HG03432 (cell line): Measurements from ENCODE around the gene NTHL1.

Experiments
- ATAC-seq: cut with Tn5 transposase; IDR thresholded peaks from one replicate; pipeline ENCODE4 v1.9.1; 2021; ENCODE audit warnings: mild to moderate bottlenecking, moderate library complexity; ENCODE audit not compliant: unreplicated experiment

The NTHL1 gene

DNA sequence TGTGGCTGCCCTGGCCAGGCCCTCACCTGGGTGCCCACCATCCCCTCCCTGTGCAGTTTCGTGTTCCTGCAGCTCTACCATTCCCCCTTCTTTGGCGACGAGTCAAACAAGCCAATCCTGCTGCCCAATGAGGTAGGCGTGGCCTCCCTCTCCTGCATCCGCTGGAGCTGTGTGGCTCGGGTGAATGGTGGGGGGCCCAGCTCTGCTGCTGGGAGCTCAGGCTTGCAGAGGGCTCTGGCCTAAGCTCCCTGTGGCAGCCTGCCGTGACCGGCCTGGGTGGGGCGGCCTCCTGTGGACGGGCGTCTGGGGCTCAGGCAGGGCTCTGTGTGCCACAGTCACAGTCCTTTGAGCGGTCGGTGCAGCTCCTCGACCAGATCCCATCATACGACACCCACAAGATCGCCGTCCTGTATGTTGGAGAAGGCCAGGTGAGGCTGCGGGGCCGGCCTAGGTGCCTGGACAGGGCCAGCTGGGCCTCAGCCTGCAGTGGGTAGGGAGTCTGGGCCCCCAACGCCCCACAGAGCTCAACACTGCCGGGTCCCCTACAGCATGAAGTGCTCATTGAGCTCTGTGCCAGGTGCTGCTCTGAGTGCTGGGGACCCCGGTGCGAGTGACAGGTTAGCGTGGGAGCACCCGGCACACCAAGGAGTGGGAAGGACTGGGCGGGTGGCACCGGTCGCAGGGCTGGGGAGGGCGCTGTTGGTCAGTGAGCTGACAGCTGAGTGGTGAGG is 37.4 kb upstream of the NTHL1 start:
- no peak for ATAC-seq

DNA sequence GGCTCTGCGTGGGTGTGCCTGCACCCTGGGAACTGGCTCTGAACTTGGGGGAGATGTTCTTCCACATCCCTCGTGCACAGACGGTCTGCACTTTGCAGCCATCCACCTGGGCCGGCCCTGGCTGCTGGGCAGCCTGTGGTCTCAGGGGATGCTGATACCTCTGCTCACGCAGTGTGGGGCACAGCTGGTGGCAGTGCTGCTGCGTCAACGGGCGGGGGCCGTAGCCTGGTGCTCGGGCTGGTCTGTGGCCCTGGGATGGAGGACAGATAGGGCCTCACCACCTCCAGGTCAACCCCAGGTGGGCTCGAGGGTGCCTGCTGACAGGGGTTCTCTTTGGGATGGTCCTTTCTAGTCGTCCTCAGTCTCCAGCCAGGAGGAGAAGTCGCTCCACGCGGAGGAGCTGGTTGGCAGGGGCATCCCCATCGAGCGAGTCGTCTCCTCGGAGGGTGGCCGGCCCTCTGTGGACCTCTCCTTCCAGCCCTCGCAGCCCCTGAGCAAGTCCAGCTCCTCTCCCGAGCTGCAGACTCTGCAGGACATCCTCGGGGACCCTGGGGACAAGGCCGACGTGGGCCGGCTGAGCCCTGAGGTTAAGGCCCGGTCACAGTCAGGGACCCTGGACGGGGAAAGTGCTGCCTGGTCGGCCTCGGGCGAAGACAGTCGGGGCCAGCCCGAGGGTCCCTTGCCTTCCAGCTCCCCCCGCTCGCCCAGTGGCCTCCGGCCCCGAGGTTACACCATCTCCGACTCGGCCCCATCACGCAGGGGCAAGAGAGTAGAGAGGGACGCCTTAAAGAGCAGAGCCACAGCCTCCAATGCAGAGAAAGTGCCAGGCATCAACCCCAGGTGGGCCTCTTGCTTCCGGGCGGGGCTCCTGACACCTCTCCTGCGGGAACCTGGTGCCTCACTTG is 36.5 kb upstream of the NTHL1 start:
- ATAC-seq = no peak

DNA sequence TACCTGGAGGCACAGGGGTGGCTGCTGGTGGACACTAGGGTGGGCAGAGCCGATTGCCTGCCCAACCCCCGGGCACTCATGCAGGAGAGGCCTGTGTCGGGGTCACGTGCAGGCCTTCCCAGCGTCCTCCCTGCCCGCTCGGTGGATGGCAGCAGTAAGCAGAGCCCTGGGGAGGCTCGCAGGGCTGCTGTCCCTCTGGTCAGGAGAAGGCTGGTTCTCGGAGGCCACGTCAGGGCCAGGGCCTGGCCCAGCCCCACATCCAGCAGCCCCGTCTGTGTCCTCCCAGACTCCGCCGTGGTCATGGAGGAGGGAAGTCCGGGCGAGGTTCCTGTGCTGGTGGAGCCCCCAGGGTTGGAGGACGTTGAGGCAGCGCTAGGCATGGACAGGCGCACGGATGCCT is 35.8 kb upstream of the NTHL1 start:
- ATAC-seq = no peak

DNA sequence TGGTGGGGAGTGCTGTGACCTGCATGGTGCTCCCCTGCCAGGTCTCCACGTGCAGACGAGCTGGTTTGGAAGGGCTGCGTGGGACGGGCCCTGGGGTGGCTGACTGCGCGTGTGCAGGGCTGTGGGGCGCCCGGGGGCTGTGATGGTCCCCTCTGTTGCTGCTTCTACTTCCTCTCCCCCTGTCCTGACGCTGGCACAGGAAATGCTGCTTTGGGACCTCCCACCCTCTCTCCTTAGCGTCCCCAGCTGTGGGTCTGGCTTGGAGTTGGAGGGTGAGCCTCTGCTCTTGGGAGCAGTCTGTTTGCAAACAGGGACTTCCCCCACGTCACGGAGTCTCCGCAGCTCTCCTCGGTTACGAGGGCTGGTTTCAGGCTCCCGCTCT is 35.3 kb upstream of the NTHL1 start:
- no peak for ATAC-seq

DNA sequence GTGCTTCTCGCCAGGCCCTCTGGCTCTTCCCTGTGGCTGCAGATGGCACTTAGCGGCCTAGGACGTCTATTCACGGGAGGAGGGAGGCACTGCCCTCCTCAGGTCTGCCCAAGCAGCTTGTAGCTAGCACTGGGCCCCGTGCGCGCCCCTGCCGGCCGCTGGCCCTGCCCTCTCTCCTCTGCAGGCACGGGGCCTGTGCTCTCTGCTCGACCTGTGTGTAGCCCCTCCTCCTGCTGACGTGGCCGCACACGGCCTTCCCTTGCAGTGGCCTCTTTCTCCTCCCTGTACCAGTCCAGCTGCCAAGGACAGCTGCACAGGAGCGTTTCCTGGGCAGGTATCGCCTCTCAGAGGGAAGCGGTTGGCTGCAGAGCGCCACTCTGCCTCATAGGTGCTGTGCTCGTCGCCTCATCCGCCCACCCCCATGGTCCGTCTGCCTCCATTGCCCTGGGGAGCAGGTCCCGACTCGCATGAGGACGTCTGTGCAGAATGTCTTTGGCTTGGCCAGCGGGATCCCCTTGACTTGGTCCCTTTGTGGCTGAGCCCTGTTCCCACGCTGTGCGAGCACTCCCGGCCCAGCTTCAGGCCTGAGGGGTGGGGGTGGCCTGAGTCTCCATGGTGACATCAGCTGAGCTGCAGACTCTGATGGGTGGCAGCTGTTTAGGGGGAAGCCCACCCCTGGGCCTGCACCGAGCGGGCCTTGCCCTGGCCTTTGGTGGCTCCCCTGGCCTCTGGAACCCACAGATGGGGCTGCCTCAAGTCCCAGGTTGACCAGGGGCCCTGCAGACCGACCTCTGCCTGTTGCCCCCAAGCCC is 34.7 kb upstream of the NTHL1 start:
- no peak for ATAC-seq

DNA sequence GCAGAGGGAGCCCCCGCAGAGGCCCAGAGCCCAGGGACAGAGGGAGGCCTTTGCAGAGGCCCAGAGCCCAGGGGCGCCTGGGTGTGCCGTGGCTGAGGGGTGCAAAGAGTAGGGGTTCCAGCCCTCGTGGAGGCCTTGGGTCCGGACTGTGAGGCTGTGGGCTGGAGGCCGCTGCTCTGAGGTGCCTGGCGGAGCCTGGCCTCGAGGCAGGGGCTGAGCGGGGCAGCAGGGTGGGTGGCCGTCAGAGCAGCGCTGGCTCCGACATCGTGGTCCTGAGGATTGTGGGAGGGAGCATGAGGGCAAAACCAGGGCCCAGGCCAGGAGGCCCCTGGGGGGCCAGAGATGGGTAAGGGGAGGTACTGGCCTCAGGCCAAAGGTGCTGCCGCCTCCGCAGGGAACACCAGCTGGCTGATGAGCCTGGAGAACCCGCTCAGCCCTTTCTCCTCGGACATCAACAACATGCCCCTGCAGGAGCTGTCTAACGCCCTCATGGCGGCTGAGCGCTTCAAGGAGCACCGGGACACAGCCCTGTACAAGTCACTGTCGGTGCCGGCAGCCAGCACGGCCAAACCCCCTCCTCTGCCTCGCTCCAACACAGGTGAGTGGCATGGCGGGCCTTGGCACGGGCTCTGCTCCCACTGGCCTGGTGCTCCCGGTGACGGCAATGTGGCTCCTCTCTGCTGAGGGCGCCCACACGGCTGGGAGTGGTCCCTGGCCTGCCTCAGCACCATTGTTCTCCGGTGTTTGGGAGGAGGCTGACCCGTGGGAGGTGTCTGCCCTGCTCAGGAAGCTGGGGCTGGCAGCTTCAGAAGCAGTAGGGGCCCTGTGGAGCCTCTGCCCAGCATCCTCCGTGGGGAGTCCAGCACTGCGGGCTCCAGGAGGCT is 33.8 kb upstream of the NTHL1 start:
- ATAC-seq = no peak

DNA sequence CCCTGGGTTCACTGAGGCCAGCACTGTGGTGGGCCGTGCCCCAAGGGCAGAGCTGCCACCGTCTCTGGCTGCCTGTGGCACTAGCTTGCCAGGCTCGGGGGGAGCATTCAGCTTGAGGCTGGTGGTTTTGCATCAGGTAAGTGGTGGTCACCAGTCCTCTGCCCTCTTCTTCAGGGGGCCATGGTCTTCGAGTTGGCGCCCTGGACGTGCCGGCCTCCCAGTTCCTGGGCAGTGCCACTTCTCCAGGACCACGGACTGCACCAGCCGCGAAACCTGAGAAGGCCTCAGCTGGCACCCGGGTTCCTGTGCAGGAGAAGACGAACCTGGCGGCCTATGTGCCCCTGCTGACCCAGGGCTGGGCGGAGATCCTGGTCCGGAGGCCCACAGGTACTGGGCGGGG is 32.4 kb upstream of the NTHL1 start:
- no peak for ATAC-seq

DNA sequence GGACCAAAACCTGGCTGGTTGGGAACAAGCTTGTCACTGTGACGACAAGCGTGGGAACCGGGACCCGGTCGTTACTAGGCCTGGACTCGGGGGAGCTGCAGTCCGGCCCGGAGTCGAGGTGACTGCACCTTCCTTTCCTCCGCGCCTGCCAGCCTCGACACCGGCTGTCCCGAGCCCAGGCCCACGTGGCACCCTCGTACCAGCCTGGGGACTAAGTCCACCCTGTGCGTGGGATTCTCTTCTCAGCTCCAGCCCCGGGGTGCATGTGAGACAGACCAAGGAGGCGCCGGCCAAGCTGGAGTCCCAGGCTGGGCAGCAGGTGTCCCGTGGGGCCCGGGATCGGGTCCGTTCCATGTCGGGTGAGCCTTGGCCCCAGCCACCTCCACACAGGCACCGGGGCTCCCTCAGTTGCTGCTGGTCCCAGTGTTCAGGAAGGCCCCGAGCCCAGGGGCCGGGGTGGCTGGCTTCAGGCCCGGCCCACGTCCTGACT is 31.7 kb upstream of the NTHL1 start:
- ATAC-seq = no peak

DNA sequence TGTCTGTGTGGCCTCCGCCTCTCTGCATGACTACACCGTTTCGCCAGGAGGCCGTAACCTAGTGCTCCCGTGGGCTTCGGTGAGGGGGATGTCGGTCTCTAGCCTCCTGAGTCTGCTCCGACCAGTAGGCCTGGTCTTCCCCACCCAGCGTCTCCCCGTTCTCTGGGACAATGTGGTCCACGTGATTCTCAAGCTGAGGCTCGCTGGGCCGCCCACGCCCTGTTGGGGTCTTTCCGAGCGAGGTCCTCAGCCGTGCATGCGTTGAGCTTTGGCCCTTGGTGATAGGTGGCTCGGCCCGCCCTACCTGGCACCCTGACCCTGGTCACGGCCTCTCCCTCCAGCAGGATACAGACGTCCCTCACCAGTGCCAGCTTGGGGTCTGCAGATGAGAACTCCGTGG is 31.1 kb upstream of the NTHL1 start:
- ATAC-seq = no peak

DNA sequence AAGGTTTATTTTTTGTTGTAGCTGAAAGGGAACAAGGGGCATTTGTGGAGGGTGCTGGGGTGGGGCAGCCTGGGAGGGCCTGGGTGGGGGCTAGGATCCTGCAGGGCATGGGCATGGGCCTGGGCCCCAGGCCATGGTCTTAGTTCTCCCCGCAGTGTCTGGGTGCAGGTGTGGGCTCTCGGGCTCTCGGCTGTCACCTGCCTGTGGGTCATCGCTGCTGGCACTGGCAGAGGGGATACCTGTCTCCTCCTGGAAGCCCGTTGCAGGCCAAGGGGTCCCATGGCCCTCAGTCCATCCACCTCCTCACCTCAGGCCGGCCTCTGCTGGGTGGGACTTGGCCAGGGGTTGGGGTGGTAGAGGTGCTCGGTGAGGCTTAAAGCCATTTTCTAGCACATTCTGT is 30.5 kb upstream of the NTHL1 start:
- ATAC-seq = no peak

DNA sequence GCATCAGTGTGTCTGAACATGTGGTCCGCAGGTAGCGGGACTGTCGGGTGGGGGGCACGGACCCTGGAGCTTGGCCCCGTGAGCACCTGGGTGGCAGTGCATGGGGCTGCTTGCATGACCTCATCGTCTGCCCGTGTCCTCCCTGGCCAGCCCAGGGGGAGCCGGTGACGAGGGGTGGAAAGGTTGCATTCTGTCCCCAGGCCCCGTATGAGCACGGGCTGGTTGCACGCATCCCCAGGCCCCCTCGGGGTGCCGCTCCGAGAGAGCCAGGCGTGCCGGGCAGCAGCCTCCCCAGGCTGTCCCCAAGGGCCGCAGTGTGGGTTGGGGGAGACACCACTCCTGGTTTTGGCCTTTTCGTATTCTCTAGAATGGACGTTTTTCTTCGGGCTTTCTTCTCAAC is 30.1 kb upstream of the NTHL1 start:
- ATAC-seq = no peak

DNA sequence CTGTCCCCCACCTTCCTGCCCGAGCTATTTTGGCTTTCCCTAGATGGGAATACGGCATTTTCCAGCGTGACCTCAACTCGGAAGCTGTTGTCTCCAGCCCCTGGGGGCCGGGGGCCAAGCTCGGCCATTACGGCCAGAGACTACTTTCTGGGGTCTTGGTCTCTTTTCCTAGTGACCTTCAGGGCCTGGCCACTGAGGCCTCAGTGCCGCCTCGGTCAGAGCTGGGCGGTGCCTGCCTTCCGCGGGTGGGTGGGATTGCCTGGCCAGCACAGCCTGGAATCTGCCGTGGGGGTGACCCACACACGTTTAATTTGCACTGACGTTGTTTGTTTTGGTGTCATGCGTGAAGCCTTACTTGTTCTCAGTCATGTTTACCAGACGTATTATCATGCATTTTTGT is 29.4 kb upstream of the NTHL1 start:
- no peak for ATAC-seq

DNA sequence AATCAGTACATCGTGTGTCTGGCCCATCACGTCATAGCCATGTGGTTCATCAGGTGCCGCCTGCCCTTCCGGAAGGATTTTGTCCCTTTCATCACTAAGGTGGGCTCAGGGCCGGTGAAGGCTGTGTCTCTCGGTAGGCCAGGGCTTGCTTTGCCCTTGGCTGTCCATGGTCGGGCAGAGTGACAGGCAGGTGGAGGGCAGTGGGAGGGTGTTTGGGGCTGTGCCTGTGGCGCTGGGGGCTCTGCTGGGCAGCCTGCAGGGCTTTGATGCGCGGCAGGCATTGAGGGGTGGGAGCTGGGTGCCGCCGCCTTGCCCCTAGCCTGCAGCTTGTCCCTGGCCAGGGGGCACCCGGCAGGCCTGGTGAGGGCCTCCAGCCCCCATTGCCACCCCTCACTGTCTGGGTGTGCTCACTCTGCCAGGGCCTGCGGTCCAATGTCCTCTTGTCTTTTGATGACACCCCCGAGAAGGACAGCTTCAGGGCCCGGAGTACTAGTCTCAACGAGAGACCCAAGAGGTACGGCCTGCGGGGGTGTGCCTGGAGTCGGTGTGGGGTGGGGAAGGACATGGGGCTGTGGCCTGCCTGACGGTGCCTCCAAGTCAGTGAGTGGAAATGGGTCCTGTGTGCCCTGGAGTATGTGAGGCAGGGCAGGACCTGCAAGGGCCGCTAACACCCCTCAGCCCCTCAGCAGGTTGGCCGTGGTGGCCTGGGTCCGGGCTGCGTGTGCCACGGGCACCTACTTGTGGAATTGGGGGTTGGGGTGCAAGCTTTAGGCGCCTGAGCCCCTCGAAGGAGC is 28.6 kb upstream of the NTHL1 start:
- no peak for ATAC-seq

DNA sequence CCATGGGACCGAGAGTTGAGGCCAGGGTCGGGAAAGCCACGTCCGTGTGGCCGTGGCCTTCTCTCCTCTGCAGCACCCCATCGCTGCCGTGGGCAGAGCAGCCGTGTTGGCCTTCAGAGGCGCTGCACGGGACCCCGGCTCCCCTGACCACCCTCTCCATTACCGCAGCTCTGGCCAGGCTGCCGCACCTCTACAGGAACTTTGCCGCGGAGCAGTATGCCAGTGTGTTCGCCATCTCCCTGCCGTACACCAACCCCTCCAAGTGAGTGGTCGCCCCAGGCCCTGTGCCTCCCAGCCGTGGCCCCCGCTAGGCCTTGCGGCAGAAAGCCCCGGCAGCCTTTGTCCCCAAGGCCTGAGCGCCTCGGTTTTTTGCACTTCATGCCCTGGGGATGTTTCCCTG is 28.0 kb upstream of the NTHL1 start:
- ATAC-seq = no peak

DNA sequence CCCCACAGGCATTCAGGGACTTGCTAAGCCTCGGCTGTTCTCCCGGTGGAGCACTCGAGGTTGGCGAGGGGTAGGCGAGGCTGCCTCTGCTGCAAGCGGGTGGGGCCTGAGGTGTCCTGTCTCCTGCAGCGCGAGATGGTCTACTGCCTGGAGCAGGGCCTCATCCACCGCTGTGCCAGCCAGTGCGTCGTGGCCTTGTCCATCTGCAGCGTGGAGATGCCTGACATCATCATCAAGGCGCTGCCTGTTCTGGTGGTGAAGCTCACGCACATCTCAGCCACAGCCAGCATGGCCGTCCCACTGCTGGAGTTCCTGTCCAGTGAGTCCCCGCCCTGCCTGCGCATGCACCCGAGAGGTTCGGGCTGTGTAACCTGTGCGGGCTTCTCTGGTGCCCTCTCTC is 26.4 kb upstream of the NTHL1 start:
- ATAC-seq = no peak

DNA sequence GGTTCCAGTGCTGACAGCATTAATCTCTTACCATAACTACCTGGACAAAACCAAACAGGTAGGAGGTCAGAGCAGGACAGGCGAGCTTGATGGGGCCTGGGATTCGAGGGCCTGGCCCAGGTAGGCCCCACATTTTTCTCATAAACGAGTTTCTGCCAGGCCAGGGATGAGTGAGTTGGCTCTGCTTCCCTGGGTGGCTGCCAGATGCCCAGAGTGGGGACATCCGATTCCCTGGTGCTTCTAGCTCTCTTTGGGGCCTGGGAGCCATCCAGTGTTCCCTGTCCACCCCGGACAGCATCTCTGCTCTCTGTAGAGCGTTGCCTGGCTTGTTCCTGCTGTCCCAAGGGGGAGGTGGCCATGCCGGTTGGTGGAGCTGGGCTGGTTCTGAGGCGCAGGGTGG is 25.3 kb upstream of the NTHL1 start:
- no peak for ATAC-seq

DNA sequence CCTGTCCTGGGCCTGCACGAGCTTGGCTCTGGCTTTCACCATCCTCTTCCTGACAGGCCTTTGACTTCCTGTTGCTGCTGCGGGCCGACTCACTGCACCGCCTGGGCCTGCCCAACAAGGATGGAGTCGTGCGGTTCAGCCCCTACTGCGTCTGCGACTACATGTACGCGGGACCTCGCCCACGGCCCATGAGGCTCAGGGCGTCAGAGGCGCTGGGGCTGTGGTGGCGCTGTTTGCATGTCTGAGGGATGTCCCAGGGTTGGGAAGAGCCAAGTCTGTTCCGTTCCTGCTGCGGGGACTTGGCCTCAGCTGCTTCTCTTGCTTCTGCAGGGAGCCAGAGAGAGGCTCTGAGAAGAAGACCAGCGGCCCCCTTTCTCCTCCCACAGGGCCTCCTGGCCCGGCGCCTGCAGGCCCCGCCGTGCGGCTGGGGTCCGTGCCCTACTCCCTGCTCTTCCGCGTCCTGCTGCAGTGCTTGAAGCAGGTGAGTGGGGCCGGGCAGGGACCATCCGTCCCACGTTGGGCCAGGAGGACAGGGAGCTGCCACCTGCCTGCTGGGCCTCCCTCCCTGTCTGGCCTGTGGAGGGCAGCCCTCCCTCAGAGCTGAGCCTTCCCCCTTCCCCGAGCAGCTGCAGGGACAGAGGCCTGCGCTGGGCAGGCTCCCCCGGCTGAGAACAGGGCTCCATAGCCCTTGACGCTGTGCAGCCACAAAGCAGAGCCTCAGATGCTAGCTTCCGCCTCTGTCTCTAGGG is 24.0 kb upstream of the NTHL1 start:
- no peak for ATAC-seq

DNA sequence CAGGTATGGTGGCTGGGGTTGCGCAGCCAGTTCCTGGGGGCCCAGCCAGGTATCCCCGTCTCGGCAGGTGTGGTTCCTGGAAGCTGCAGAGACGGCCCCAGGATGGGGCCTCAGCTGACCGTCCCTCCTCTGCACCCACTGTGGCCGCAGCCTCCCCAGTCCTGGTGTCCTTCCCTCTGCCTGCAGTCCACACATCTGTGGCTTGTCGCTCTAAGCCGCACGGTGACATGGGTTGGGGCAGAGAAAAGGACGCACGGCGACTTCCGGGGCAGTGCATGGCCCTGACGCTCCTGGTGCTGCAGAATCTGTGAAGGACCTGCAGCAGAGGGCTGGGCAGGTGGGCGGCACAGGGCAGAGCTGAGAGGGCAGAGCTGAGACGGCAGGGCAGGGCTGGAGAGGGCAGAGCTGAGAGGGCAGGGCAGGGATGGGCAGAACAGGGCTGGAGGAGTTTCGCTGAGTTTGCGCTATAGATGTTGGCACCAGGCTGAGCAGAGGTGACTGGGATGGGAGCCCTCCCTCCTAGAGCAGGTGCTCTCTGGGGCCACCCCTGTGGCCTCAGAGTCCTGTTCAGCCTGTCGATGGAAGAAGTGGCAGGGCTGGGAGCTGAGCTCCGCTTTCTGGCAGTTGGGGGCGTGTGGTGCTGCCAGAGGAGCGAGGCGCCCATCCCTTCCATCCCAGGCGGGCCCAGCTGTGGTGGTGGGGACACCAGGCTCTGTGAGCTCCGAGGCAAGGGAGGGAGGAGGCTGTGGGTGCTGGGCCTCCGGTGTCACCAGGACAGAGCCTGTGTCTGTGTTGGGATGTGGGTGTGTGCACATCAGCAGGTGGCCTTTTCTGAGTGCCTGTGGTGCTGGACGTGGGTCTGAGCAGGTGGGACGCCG is 23.2 kb upstream of the NTHL1 start:
- no peak for ATAC-seq
